ENCODE results near the gene MIDN. TPM values are rescaled to one million over a fixed set of nuclear protein-coding genes. Genes with fewer than 3 reads are reported as not detected.
A peak's percentile ranks its signal among the peaks of the same experiment; 100 is the strongest.

The MIDN gene
- total and polyA plus RNA-seq, 2 of the 4 experiments (the other 2 are of a cell fraction) = 2.5 to 26.0 TPM

- H3K4me3 ChIP-seq (ENCODE audit: insufficient read depth, low read depth, low read length) = no peak overlapping the region
- no peak overlapping the region for H2AFZ ChIP-seq (replicated peaks; ENCODE audit: low read length, poor library complexity)
- H4K91ac ChIP-seq (ENCODE audit: insufficient read depth, low read depth, low read length) = no peak overlapping the region
- H3K27ac ChIP-seq (ENCODE audit: insufficient read depth, low read length) = peak overlapping the region; percentile 8; the same call in 1 of the 2 replicates
- no peaks in the 10 kb centered on the region for H3K9me3 ChIP-seq (ENCODE audit: control insufficient read depth, insufficient read depth, low read length)
- peak overlapping the region; percentile 86; the same call in 1 of the 2 replicates for H3K4me2 ChIP-seq (ENCODE audit: low read depth, low read length)
- H3K36me3 ChIP-seq (ENCODE audit: control insufficient read depth, insufficient read depth, low read length) = peaks cover 44% of the 10 kb centered on the region
- H2BK5ac ChIP-seq (ENCODE audit: low read depth, low read length, poor library complexity, severe bottlenecking) = no peak overlapping the region
- peak overlapping the region; percentile 99; the same call in 1 of the 2 replicates for H3K4ac ChIP-seq (ENCODE audit: low read depth, low read length)
- peak overlapping the region; percentile 80 for H3K9ac ChIP-seq (ENCODE audit: low read depth, low read length)
- ATAC-seq (ENCODE audit: low read depth) (no peak), DNase-seq (no peak)
- no peaks in the 10 kb centered on the region; the same call in 1 of the 2 replicates for H3K9me1 ChIP-seq (ENCODE audit: insufficient read depth, low read length)
- H3K27me3 ChIP-seq (ENCODE audit: control insufficient read depth, insufficient read depth, low read length) = no peaks in the 10 kb centered on the region
- H3K79me1 ChIP-seq (ENCODE audit: low read depth in 1 of 2, low read length in 2 of 2) = peaks cover 16 to 61% of the 10 kb centered on the region in 2 experiments; a peak in 3 of 4 replicates
- H3K4me1 ChIP-seq (ENCODE audit: control insufficient read depth, insufficient read depth, low read length) = peaks cover 37% of the 10 kb centered on the region
- WGBS, 2 experiments (ENCODE audit: extremely low coverage in 2 of 2, insufficient read length in 1 of 2) = no CpG with 5 or more reads among the region's 26 CpGs
- no peak overlapping the region for H2BK15ac ChIP-seq (ENCODE audit: low read depth, low read length)
- POLR2A ChIA-PET (ENCODE audit: unreplicated experiment) = no interaction called here
- dilution Hi-C loops (cut with HindIII; ENCODE audit: low sequenced_read_pairs, unreplicated experiment) (no loop called here), intact Hi-C loops (cut with micrococcal nuclease) (no loop called here), in situ Hi-C loops (cut with MboI; ENCODE audit: low sequenced_read_pairs) (no loop called here)
- H4K8ac ChIP-seq (ENCODE audit: low read depth in 2 of 2, low read length in 2 of 2) = peak overlapping the region in 1 of 2 experiments; percentile 2; a peak in 1 of 4 replicates
- H2AK9ac ChIP-seq (replicated peaks; ENCODE audit: low read depth, low read length, poor library complexity) = peak overlapping the region; percentile 47
- CTCF ChIA-PET = interaction anchor here (0.7 kb wide), 2 partner anchors 26 to 50 kb away, joined by 3 read pairs; no protein-coding TSS in a partner anchor
- H3K23ac ChIP-seq (ENCODE audit: low read depth, low read length) = peak overlapping the region; percentile 62; the same call in 1 of the 2 replicates
- TF ChIP-seq SMC3 (IDR thresholded peaks at IDR 0.05; ENCODE audit: low read depth, low read length) (no peak), POLR2A (IDR thresholded peaks at IDR 0.05; ENCODE audit: low read depth, low read length) (peak; percentile 10; the same call in 1 of the 2 replicates)
- no peak overlapping the region for H2BK20ac ChIP-seq (ENCODE audit: low read depth, low read length)
- no peak overlapping the region for H3K56ac ChIP-seq (ENCODE audit: extremely low read depth, insufficient read depth, low read length)
- H2AK5ac ChIP-seq (ENCODE audit: low read depth, low read length) = peak overlapping the region; percentile 13; the same call in 1 of the 2 replicates
- BruUV-seq (replicated peaks) = no TSS peak
- peaks cover 75% of the 10 kb centered on the region for H4K20me1 ChIP-seq (ENCODE audit: insufficient read depth, low read length)
- H2BK120ac ChIP-seq (ENCODE audit: low read depth, low read length) = no peak overlapping the region
- peak overlapping the region; percentile 22; the same call in 1 of the 2 replicates for H3K14ac ChIP-seq (replicated peaks; ENCODE audit: low read depth, low read length)
- H4K5ac ChIP-seq (ENCODE audit: low read depth, low read length) = no peak overlapping the region
- H3K18ac ChIP-seq (ENCODE audit: low read depth, low read length) = no peak overlapping the region
Measured at GRCh38 chr19:1270854-1271527, 22.6 kb downstream of the MIDN start.
